Ovary (tissue), 3 donors: Measurements from ENCODE around the gene KLHL30.

Source experiments
- POLR2A ChIP-seq: fragments of 450-650 bp; IDR thresholded peaks from one replicate; pipeline ENCODE4 v1.6.1; 2017; ENCODE audit warnings: antibody characterized with exemption, mild to moderate bottlenecking, moderate library complexity
- TF ChIP-seq, protein P1 (sequence below), 3 donors: fragments of 450-650 bp in 2 of 3; fragments of 200-600 bp in 1 of 3; IDR thresholded peaks; one replicate each; pipeline versions ENCODE4 v1.5.1 to v1.8.0; 2016 to 2022; ENCODE audit warnings: antibody characterized with exemption in 3 of 3, mild to moderate bottlenecking in 1 of 3
- donor health status: DM: no; HTN: no; CAD: no.

GRCh38 chr2:238171575-238172187 is 33.2 kb downstream of the KLHL30 start:
- TF ChIP-seq, protein P1, sequence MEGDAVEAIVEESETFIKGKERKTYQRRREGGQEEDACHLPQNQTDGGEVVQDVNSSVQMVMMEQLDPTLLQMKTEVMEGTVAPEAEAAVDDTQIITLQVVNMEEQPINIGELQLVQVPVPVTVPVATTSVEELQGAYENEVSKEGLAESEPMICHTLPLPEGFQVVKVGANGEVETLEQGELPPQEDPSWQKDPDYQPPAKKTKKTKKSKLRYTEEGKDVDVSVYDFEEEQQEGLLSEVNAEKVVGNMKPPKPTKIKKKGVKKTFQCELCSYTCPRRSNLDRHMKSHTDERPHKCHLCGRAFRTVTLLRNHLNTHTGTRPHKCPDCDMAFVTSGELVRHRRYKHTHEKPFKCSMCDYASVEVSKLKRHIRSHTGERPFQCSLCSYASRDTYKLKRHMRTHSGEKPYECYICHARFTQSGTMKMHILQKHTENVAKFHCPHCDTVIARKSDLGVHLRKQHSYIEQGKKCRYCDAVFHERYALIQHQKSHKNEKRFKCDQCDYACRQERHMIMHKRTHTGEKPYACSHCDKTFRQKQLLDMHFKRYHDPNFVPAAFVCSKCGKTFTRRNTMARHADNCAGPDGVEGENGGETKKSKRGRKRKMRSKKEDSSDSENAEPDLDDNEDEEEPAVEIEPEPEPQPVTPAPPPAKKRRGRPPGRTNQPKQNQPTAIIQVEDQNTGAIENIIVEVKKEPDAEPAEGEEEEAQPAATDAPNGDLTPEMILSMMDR (IDR thresholded peaks at IDR 0.05): no peak
- no peak for TF ChIP-seq POLR2A
